Kidney (tissue), 14 donors: ENCODE data around the gene CAMTA1. TPM values are rescaled to one million over a fixed set of nuclear protein-coding genes. Genes with fewer than 3 reads are reported as not detected.
A peak's percentile ranks its signal among the peaks of the same experiment; 100 is the strongest.

Source experiments
- DNase-seq, 5 donors: peaks; one replicate each; pipeline ENCODE4 v3.0.0-alpha.2; 2013 to 2020
- FAIRE-seq: peaks from 2 replicates; lab custom pipeline; 2012; peaks lifted over from hg19 to GRCh38; lab: Jason Lieb, UNC
- H3K27ac ChIP-seq, 2 donors: one replicate each; pipeline ENCODE4 v1.7.0; 2013; ENCODE audit warnings: low read depth in 2 of 2, low read length in 2 of 2, inconsistent platforms in 1 of 2
- H3K27me3 ChIP-seq: one replicate; pipeline ENCODE4 v1.7.1; 2013; ENCODE audit warnings: low read length, inconsistent platforms; ENCODE audit not compliant: control insufficient read depth, insufficient read depth
- H3K36me3 ChIP-seq, 3 donors: one replicate each; pipeline versions ENCODE4 v1.7.0 to v1.7.1; 2013; ENCODE audit warnings: low read length in 3 of 3, control low read depth in 1 of 3, inconsistent platforms in 1 of 3; ENCODE audit not compliant: insufficient read depth in 3 of 3, control insufficient read depth in 2 of 3
- H3K4me1 ChIP-seq, 3 donors: one replicate each; pipeline versions ENCODE4 v1.7.0 to v1.7.1; 2013; ENCODE audit warnings: low read length in 3 of 3, inconsistent platforms in 1 of 3, low read depth in 1 of 3; ENCODE audit not compliant: control insufficient read depth in 2 of 3, insufficient read depth in 2 of 3
- H3K4me3 ChIP-seq, 3 donors: one replicate each; pipeline versions ENCODE4 v1.7.0 to v1.8.1; 2013; ENCODE audit warnings: low read length in 3 of 3, control low read depth in 1 of 3, inconsistent platforms in 1 of 3
- H3K9ac ChIP-seq, 3 donors: one replicate each; pipeline versions ENCODE4 v1.7.0 to v1.7.1; 2013; ENCODE audit warnings: low read length in 3 of 3, control low read depth in 1 of 3, inconsistent platforms in 1 of 3
- H3K9me3 ChIP-seq, 3 donors: one replicate each; pipeline versions ENCODE4 v1.7.0 to v1.7.1; 2013; ENCODE audit warnings: low read length in 3 of 3, control low read depth in 1 of 3, inconsistent platforms in 1 of 3; ENCODE audit not compliant: control insufficient read depth in 2 of 3, insufficient read depth in 1 of 3
- intact Hi-C: fragments of 100-400 bp; cut with DNase I; formaldehyde crosslinking; loops from one replicate; pipeline ENCODE4 v1.11.1; 2022
- polyA plus RNA-seq: library from polyadenylated mRNA; stranded (reverse); fragments of 350-450 nt; fragmentation: Illumina TruSeq; extraction: RNeasy Lipid Tissue Mini Kit (QIAGEN cat#74804); gene quantifications from one replicate; pipeline ENCODE4 v1.2.3, GENCODE V29; 2014; ENCODE audit warnings: low read depth, low replicate concordance; ENCODE audit not compliant: insufficient read depth
- total RNA-seq: library from RNA; stranded (reverse); fragmentation: NEBNext Ultra II Directional; extraction: Animal tissue kit (Norgen Biotek cat#: 25700); gene quantifications from one replicate; pipeline ENCODE4 v1.2.1, GENCODE V29; 2021
- TF ChIP-seq, protein P1 (sequence below): IDR thresholded peaks from 3 replicates; pipeline ENCODE4 v1.5.1; 2012; ENCODE audit warnings: mild to moderate bottlenecking, moderate library complexity, borderline replicate concordance; ENCODE audit not compliant: insufficient read depth; ENCODE audit errors: extremely low read depth
- donor health status: control.
- donor health status: control.
- donor health status: control.
- donor health status: control.
- donor health status: control.
- donor health status: DM: yes; HTN: yes; CAD: no.
- donor health status: Normal renal cell carcinoma (clear cell type).

Gene CAMTA1
- total and polyA plus RNA-seq, 2 donors from 2014 or later, result 79.0 to 170 TPM

DNA sequence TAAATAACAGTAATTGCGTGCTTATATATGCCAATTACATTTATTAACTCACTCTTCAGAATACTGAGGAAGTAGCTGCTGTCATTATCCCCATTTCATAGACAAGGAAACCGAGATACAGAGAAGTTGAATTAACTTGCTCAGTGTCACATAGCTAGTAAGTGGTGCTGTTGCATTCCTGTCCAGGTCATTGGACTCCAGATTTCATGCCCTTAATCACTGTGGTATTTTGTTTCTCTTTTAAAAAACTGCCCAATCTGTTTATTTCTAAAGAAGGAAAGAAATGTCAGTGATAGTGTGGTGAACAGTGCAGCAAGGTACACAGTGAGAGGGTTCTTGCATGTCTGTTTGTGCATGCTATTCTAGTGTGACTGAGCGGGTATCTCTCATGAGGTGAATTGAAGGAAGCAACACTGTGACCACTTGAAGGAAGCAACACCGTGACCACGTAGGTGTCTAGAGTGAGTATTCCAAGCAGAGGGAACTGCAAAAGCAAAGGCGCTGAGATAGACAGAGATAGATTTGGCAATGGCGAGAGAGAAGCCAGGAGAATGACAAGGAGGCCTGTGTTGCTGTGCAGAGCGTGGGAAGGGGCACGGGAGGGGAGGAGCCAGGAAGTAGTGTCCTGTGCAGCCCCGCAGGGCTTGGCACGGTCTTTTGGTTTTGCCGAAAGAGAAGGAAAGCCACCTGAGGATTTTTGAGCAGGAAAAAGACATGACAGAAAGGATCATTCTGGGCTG lies 95.9 kb downstream of the CAMTA1 start:
- intact Hi-C loops, result loop anchor here (10.0 kb wide), 1 partner anchor 86 kb away; no protein-coding TSS in a partner anchor
- Histone ChIP-seq H3K36me3 (no peaks in the 10 kb centered on the region), H3K27ac (peak overlapping the region in 1 of 2 donors; percentile 36), H3K4me3 (no peak overlapping the region), H3K27me3 (no peaks in the 10 kb centered on the region), H3K9ac (no peak overlapping the region), H3K4me1 (peaks cover 4 to 15% (median 10%) of the 10 kb centered on the region in 3 donors), H3K9me3 (no peaks in the 10 kb centered on the region)
- DNase-seq (no peak), FAIRE-seq (no peak)
- TF ChIP-seq, protein P1, sequence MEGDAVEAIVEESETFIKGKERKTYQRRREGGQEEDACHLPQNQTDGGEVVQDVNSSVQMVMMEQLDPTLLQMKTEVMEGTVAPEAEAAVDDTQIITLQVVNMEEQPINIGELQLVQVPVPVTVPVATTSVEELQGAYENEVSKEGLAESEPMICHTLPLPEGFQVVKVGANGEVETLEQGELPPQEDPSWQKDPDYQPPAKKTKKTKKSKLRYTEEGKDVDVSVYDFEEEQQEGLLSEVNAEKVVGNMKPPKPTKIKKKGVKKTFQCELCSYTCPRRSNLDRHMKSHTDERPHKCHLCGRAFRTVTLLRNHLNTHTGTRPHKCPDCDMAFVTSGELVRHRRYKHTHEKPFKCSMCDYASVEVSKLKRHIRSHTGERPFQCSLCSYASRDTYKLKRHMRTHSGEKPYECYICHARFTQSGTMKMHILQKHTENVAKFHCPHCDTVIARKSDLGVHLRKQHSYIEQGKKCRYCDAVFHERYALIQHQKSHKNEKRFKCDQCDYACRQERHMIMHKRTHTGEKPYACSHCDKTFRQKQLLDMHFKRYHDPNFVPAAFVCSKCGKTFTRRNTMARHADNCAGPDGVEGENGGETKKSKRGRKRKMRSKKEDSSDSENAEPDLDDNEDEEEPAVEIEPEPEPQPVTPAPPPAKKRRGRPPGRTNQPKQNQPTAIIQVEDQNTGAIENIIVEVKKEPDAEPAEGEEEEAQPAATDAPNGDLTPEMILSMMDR, result no peak

DNA sequence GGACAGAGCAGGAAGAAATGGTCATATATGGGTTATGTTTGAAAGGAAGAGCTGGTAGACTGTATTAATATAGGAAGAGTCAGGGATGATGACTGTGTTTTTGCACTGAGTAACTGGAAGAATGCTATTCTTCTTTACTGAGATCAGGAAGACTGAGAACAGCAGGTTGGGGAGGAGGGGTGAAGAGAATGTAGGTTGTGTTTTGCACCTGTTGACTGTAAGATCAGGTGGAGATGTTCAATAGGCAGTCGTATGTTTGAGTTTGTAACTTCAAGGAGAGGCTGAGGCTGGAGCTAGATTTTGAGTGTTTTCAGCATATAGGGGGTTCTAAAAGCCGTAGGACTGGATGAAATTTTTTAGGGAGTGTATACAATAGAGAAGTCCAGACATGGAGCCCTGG lies 97.2 kb downstream of the CAMTA1 start:
- FAIRE-seq (no peak), DNase-seq (no peak)
- intact Hi-C loops, result loop anchor here (10.0 kb wide), 1 partner anchor 88 kb away; no protein-coding TSS in a partner anchor
- Histone ChIP-seq H3K36me3 (no peaks in the 10 kb centered on the region), H3K4me3 (no peak overlapping the region), H3K4me1 (peaks cover 4 to 15% (median 10%) of the 10 kb centered on the region in 3 donors), H3K27ac (no peak overlapping the region), H3K9ac (no peak overlapping the region), H3K9me3 (no peaks in the 10 kb centered on the region), H3K27me3 (no peaks in the 10 kb centered on the region)
- TF ChIP-seq, protein P1, result no peak

DNA sequence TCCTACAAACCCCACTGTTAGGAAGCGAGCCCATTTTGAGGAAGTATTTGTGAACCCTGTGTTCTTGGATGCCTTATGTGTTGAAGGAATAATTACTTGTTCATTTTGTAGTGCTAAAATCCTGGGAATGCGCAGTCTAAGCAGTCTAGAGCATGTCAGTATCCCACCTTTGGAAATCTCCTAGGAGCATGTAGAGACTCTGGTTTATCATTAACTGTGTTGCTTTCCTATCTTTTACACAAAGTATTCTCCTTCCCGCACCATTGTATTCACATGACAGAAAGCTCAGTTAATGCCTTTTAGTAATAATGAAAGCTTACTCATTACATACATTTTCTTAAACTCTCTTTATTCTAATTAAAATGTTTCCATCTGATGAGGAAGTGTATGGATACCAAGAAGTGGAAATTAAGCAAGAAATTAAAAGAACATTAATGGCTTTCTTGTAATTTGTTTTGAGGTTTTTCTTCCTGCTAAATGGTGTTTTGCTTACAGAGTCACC lies 99.4 kb downstream of the CAMTA1 start:
- intact Hi-C loops, result loop anchor here (10.0 kb wide), 1 partner anchor 90 kb away; no protein-coding TSS in a partner anchor
- H3K4me3 ChIP-seq, result no peak overlapping the region
- peak overlapping the region; percentile 78 to 79 for H3K27ac ChIP-seq
- TF ChIP-seq, protein P1, result no peak
- no peaks in the 10 kb centered on the region for H3K27me3 ChIP-seq
- DNase-seq, result peak in 2 of 5 donors; percentile 30 to 61
- peaks cover 4 to 15% (median 10%) of the 10 kb centered on the region in 3 donors for H3K4me1 ChIP-seq
- H3K36me3 ChIP-seq, result no peaks in the 10 kb centered on the region
- peak overlapping the region in 1 of 3 donors; percentile 1 for H3K9ac ChIP-seq
- no peak for FAIRE-seq
- no peaks in the 10 kb centered on the region for H3K9me3 ChIP-seq
